HG03521 (cell line): Measurements from ENCODE around the gene MBOAT2.
"Not testable (repeated sequence)": the region's sequence is repeated elsewhere in the genome, so short reads cannot be mapped to it uniquely, and the experiment has no call there.

Source experiments
- ATAC-seq: cut with Tn5 transposase; IDR thresholded peaks from one replicate; pipeline ENCODE4 v1.9.1; 2021; ENCODE audit warnings: mild to moderate bottlenecking, moderate library complexity; ENCODE audit not compliant: unreplicated experiment

MBOAT2 gene, protein sequence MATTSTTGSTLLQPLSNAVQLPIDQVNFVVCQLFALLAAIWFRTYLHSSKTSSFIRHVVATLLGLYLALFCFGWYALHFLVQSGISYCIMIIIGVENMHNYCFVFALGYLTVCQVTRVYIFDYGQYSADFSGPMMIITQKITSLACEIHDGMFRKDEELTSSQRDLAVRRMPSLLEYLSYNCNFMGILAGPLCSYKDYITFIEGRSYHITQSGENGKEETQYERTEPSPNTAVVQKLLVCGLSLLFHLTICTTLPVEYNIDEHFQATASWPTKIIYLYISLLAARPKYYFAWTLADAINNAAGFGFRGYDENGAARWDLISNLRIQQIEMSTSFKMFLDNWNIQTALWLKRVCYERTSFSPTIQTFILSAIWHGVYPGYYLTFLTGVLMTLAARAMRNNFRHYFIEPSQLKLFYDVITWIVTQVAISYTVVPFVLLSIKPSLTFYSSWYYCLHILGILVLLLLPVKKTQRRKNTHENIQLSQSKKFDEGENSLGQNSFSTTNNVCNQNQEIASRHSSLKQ

DNA sequence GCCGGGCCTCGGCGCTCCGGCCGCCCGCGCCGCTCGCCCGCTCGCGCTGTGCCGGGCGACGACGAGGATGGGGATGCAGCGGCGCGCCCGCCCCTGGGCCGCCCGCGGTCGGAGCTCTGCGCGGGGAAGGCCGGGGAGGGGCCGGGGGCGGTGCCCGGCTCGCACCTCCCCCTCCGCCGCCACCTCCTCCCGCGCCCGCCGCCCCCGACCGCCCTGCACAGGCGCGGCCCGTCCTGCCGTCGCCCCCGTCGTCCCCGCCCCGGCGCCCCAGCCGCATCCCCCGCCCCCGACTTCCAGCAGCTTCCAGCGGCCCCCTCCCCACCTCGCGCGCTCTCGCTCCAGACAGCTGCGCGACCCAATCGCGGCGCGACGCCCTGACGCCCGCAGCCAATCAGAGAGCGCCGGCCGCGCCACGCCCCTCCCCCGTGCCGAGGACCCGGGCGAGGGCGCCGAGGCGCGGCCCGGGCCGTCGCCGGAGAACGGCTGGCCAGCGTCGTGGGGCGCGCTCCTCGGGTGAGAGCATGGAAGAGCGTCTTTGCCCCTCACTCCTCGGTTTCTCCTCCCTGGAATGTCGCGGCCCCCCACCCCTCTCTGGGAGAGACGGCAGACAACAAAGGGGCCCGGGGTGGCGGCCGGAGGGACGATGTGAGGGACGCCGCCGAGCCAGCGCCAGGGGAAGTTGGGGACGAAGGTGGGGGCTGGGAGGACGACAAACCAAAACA, at the start of gene MBOAT2:
Gene MBOAT2 (minus strand): TSS at position 69 of the 722 bp plus-strand sequence. CDS start 70 bp downstream, outside the sequence.
- ATAC-seq, result peak; percentile 81

DNA sequence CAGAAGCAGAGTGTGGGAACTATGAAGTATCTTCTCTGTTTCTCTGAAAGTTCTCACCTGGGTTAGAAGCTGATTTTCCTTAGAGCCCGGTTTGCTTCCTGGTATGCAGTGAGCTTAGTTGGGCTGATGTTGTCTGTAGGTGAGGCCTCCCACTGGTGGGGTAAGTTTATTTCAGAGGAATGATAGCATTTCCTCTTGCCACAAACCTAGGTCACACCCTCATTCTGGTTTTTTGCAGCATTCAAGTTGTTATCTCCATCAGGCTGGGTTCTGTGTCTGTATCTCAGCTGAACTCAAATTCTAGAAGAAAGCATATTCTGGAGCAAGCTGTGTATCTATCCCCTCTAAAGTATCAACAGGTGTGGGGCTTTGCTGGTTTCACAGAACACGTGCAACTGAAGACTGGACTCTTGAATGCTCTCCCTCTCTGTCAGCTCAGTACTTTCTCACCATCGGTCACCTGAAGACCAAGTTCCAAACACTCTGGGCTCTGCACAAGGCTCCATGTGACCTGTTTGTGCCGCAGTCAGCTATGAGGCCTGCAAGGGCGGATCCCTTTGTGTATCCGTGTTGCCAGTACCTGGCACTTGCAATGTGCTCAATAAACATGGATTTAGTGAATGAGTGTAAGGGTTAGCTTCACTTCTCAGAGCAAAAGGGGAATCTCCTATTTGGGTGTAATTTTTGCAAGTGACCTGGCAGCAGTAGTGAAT, 49.5 kb upstream of the MBOAT2 start:
- no peak for ATAC-seq

DNA sequence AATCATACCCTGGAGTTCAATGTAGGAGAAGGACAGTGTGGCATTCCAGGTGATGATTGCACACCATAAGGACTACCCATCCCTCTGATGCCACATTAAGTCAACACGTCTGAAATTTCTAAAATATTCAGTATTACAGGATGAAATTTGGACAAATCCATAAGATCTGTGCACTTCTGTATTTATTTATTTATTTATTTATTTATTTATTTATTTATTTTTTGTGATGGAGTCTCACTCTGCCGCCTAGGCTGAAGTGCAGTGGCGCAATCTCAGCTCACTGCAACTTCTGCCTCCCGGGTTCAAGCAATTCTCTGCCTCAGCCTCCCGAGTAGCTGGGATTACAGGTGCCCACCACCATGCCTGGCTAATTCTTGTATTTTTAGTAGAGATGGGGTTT, 48.0 kb upstream of the MBOAT2 start:
- not testable (repeated sequence) for ATAC-seq

DNA sequence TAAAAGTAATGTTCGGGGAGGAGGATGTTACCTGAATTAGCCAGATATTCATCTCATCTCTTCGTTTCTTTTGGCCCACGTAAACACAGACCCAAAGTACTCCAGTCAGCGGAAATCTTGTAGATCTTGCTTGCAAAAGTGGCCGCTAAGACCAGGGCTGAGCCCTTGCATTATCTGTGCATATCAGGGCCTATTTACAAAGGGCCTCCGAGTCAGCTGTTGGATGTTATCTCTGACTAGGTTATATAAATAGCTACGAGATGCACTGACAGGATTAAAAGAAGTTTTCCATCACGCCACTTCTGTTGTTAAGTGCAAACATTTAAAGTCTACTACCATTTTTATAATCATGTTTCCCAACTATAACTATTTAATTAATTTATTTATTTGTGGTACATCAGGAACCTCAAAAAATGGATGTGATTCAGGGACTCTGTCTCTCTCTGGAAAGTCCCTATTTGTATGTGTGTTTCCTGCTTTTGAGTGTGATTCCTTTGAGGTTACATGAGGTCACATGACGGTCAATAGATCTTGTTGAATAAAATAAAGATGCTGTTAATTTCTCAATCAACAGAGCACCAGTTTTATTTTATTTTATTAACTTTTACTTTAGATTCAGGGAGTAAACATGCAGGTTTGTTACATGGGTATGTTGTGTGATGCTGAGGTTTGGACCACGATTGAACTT, 46.8 kb upstream of the MBOAT2 start:
- ATAC-seq, result no peak

DNA sequence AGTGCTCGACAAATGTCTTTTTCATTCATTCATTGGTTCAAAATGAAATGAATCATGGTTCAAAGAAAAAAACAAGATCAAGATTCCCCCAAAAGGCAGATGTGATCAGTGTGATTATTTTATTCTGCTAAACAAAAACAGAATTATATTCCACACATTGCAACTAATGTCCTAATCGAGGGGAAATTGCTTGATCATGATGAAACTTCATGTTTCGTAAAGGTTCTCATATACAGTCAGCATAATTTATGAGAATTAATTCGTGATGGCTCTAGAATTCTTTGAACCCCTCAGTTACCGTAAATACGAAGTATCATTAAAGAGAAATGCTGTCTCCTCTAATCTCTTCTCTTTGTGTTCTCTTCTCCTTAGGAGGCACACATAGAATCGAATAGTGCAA, 42.1 kb upstream of the MBOAT2 start:
- no peak for ATAC-seq

DNA sequence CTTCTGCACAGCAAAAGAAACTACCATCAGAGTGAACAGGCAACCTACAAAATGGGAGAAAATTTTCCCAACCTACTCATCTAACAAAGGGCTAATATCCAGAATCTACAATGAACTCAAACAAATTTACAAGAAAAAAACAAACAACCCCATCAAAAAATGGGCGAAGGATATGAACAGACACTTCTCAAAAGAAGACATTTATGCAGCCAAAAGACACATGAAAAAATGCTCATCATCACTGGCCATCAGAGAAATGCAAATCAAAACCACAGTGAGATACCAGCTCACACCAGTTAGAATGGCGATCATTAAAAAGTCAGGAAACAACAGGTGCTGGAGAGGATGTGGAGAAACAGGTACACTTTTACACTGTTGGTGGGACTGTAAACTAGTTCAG, 40.0 kb upstream of the MBOAT2 start:
- not testable (repeated sequence) for ATAC-seq

DNA sequence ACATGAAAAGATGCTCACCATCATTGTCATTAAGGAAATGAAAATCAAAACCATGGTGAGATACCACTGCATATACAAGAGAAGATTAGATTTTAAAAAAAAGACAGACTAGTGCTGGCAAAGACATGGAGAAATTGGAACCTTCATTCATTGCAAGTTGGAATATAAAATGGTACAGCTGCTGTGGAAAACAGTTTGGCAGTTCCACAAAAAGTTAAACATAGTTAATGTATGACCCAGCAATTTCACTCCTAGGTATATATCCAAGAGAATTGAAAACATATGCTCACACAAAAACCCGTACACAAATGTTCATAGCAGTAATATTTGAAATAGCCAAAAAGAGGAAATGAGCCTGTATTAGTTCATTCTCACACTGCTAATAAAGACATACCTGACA, 33.7 kb upstream of the MBOAT2 start:
- no peak for ATAC-seq

DNA sequence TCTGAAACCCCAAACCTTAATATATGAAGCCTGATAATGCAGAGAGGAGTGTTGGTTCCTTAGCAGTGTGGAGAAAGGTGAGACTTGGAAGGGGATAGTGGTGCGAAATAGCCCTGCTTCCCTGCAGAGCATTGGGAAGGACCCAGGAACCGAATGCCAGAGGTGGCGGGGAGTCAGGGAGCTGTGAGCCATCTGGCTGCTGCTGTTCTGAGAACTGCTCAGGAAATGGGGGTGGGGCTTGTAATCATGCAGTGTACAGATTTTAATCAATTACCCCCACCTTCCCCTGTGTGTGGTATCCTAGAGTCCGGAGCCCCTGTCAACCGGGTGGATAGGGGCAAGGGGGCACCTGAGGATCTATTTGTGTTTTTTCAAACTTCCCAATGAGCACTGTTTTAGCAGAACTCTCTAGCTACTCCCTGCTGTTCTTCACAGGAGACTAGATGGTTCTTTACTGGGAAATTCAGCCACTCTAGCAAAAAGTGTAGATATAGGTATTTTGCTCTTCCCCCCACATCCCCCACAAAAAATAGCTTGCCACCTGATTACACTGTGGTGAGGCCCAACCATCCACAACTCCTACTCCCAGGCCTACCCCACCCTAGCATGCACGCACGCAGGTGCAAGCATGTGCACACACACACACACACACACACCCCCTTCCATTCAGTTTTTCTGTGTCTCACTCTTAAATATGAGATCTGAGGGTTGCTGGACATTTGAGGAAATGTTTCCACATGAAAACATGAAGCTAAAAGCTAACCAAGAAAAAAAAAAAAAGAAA, 30.1 kb upstream of the MBOAT2 start:
- no peak for ATAC-seq

DNA sequence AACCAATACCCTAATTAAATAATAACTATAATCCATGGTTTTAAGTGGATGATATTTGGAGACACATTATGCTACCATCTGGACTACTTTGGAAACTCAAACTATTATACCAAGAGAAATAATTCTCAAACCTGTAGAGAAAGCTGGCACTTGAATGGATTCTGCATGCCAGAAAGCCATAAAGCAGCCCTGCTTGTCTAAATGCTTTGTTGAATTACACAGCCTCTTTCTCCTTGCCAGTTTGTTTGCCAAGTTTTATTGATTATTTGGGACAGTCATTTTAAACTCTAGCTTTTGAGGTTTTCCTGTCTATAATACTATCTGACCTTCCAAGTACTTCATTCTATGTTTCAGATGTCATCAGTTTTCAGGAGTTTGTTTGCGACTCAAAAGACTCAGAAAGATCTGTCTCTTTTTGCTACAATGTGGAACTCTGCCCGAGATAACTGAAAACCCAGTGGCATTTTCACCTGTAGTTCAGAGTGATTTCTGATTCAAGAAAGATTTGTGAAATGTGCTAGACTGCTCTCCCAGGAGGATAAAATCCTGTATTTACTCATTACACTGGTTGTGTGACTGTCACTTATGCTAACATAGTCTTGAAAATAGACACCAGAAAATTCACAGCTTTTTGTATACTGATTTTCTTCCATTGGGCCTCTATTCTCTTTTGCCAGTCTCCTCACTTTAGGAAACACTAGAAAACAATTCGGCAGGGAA, 29.2 kb upstream of the MBOAT2 start:
- no peak for ATAC-seq

DNA sequence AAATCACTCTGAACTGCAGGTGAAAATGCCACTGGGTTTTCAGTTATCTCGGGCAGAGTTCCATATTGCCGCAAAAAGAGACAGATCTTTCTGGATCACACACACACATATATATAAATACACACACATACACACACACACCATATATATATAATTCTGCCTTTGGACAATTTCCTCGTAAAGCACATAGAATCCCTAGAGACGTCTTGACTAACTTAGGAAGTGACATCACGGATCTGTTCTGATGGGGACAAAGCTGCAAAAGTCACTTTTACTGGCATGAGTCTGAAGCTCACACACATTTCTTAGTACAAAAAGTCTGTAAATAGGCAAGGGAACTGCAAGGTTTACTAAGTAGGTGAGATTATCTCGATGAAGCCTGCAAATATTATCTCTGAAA, 28.6 kb upstream of the MBOAT2 start:
- ATAC-seq, result no peak

DNA sequence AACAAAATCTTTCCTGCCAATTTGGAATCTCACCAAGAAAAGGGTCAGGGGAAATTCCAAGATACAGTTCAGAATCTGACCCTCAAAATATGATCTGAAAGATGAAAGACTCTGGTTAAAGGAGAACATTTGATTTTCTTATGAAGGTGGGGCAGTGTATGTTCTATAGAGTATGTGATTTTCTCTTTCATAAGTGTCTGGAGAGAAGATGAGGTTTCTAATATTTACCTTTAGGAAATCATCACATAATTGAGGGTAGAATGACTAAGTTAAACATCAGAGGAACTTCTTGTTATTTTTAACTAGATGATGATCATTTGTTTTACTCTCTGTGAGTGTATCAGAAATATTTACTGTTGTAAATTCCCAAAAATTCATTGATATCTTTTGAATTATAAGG, 27.8 kb upstream of the MBOAT2 start:
- no peak for ATAC-seq

DNA sequence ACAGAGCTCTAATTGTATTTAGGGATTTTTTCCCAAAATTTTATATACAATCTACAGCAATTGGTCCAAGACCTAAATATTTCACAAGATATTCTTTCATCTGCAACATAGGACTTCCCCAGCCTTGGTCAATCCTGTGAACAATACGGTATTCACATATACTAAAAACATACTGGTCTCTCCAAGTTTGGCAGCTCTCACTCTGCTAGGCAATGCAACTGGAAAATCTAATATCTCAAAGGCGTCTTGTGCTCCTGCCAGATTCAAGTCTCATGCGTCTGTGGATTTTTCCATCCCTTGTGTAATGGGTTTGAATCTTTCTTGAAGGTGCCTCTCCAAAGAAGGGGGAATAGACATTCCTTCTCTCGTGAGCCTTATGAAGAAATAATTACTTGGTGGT, 27.4 kb upstream of the MBOAT2 start:
- no peak for ATAC-seq

DNA sequence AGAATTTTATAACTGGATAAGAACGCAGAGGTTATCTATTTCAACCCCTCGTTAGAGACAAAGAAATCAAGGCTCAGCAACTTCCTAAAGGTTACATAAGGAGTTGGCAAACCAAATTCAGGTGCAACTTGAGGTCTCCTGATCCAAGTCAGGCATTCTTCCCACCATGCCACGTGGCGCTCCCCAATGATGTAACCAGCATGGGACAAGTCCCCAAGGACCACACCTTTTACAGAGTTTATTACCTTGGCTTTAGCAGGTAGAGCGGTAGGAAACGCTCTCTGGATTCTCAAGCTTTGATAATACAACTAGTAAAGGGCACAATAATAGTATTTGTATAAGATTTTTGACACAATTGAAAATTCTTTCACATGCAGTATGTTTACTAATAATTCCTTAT, 26.7 kb upstream of the MBOAT2 start:
- no peak for ATAC-seq

DNA sequence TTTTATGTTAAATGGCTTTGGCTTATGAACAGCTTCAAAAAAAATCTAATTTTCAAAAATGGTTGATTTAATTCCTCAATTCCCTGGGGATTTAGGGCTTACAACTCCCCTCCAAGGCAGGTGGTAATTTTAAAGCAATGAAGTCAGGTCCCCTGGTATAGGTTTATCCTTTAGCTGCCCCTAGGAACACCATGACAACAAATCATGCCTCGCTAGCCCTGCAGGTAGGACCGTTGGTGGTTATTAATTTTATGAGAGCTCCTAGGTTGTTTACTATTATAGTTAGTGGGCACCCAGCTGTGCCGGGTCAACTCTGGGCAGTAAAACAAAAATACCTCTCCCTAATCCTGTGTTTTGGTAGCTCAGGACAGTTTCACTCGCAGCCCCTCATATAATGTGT, 26.2 kb upstream of the MBOAT2 start:
- ATAC-seq, result no peak

DNA sequence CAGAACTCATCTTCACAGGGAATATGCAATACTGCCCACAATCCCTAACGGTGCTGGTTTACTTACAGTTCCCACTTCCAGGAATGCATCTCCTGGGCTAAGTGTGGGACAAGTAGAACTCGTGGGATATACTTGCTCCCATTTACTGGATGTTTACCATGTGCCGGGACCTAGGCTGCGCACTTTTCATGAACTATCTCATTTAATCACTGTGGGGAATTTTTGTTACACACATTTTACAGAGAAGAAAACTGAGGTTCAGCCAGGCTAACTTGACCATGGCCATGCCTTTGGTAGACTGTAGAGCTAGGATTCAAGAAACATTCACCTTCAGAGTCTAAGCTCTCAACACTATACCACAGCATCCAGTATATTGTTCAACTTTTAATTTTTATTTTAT, 24.4 kb upstream of the MBOAT2 start:
- no peak for ATAC-seq

DNA sequence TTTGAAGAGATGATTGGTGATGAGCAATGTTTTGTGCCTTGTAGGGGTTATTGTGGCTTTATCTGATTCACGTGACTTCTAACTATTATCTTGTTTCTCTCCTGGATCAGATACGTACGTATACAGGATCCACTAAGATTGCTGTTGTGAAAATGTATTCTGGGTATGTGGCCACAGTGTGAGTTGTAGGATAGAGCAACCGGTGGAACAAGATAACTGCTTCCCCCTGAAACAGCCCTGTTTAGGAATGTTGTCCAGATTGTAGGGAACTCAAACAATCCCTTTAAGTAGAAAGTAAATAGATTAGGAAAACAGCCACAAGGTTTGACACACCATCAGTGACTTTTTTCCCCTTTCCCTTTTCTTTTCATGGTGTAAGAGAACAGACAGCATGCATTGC, 22.3 kb upstream of the MBOAT2 start:
- no peak for ATAC-seq

DNA sequence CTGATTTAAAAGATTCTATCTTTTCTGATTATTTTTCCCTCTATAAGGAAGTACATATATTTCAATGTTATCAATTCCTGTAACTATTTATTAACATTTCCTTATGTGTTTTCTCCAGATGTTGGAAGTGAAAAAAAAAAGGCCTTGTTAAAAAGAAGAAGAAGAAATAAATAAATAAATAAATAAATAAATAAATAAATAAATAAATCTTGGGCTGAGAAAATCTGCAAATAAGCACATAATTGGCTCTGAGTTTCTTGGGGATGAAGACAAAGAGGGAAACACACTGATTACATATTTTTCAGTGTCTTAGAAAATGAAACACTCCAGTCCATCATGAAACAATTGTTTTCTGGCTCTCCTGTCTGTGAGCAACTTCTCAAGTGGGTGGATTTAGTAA, 21.1 kb upstream of the MBOAT2 start:
- ATAC-seq, result no peak

DNA sequence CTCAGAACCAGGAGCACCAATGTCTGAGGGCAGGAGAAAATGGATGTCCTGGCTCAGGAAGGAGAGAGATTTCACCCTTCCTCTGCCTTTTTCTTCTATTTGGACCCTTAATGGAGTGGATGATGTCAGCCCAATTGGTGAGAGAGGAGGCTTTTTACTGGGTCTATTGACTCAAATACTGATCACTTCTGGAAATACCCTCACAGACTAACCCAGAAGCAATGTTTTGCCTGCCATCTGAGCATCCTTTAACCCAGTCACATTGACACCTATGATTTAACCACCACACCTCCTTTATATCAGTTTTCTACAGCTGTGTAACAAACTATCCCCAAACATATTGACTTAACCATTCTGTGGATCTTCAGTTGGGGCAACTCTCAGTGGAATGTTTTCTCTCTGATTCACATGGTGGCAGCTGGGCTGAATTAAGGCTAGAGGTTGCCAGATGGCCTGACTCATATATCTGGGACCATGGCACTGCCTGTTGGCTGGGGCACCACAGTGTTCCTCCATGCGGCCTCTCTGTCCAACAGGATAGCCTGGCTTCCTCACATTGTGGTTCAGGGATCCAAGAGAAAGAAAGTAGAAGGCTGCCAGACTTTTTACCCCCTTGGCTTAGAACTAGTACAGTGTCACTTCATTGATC, 18.2 kb upstream of the MBOAT2 start:
- no peak for ATAC-seq

DNA sequence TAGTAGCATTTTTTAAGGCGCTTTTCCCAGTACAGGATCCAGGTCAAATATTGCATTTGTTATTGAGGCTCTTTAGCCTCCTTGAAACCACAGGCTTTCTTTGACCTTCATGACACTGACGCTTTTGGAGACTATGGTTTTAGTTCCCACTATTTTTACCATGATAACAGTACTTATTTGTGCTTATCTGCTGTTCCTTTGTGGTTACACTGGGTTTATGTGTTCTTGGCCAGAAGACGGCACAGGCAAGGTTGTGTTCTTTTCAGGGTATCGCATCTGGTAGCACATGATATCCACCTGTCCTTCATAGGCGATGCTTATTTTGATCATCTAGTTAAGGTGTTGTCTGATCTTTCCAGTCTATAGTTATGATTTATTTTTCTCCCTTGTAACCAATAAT, 16.8 kb upstream of the MBOAT2 start:
- ATAC-seq, result no peak
